Activated effector memory CD4-positive, alpha-beta T cell treated with anti-CD3 and anti-CD28 coated beads, Interleukin-2, amount 50 U/mL, for 16 hours (primary cell): ENCODE data around the gene ACE2.

Experiments
- DNase-seq: peaks from one replicate; pipeline ENCODE4 v3.0.0-alpha.2; 2020

ACE2 gene

DNA sequence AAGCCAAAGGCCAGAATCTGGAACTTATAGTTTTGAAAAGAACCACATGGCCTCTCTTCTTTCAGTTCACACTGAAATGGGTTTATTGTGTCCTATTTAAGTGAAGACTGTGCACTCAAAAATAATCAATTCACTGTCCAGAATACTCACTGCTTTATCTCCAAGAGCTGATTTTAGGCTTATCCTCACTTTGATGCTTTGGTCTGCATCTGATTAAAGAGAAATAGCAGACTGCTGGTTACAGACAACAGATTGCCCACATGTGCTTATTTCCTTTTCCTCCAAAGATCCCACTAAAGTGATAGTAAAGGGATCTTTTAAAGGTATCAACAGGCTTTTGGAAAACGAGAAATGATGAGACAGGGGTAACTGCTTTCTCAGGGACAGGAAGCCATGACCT lies 30.6 kb downstream of the ACE2 start:
- DNase-seq: no peak

DNA sequence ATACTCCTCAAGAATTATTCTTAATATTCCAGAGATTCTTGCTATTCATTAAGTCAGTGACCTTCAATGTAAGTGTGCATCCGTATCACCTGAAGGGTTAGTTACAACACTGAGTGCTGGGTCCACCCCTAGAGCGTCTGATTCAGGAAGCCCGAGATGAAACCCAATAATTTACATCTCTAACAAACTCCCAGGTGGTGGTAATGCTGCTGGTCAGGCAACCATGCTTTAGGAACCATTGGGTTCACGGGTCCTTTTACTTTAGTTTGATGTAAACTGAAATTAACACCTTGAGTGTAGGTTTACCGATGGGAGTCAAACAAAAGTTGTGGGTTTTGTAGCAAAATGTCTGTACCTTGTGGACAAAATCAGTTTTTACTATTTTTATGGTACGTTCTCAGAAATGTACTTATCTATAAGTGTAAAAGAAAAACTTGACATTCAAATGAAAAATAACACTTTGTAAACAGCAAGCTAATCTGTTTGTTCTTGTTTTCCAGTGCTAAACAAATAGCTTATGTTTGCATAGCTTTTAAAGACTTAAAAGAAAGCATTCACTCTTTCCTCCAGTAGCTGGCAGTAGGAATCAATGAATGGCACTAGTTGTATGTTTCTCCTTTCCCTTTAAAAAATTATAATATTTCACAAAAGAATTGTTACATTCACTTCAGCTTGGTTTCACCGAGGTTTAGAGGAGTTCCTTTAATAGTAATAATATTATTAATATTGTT lies 32.7 kb downstream of the ACE2 start:
- no peak for DNase-seq

DNA sequence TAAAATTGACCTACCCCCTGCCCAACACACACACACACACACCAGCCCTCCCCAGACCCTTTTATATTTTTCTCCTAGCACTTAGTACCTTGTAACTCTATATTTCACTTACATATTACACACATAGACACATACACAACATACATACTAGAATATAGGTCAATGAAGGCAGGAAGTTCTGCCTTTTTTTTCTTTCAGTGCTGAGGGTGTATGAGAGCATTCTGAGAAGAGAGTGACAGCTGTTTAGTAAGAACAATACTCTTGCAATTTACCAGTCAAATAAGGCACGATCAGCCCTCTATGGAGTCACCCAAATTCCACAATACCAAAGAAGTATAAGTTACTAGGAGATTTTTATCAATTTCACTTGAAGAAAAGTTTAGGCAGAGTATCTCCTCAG lies 33.5 kb downstream of the ACE2 start:
- DNase-seq: no peak

DNA sequence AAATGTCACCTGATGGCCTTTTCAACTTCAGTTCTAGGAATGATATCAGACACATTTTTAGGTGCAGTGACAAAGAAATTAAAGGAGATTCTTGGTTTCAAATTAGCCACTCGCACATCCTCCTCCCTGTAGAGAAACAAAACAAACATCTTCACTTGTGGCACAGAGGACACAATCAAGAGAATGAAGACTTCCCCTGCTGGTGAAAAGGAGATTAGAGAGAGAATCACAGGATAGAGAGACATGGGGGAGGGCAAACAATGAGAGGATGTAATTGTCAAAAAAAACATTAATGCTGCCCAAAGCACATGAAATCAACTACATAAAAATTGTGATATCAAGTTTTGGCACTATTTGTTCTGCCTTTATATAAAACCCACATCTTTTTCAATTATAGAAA lies 34.5 kb downstream of the ACE2 start:
- no peak for DNase-seq

DNA sequence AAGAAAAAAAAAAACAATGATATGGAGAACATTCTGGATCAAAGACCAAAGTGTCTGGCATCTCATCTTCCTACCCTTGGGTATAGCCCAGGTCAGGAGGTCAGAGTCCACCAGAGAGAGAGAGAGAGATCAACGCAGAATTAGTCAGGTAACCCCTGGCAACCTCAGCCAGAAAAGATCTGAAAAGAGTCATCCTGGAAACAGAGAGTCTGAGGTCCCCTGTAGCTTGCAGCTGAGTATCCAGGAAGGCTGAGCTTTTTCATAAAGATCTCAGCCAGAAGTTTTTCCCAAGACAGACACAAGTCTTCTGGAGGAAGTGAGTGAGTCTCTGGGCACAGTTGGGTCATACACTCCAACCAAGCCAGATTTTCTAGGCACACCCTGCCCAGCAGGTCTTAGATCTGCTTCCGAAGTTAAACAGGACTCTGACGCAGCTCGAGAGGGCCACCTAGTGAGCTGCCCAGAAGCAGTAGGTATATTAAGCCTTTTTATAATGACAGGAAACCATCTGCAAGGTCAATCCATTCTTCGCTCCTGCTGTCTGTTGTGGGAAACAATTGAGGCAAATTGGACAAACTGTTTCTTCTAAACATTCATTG lies 35.7 kb downstream of the ACE2 start:
- peak; percentile 57 for DNase-seq

DNA sequence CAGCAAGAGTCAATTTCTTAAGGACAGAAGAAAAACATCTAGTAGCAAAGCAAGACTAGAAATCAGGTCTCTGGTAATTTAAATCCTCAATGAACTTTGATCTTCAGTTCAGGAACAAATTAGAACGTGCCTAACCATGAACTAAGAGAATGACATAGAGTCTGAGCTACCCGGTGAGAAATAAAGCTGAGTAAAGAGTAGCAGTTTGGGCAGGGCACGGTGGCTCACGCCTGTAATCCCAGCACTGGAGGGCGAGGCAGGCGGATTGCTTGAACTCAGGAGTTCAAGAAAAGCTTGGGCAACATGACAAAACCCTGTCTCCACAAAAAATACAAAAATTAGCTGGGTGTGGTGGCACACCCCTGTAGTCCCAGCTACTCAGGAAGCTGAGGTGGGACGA lies 37.7 kb downstream of the ACE2 start:
- no peak for DNase-seq

DNA sequence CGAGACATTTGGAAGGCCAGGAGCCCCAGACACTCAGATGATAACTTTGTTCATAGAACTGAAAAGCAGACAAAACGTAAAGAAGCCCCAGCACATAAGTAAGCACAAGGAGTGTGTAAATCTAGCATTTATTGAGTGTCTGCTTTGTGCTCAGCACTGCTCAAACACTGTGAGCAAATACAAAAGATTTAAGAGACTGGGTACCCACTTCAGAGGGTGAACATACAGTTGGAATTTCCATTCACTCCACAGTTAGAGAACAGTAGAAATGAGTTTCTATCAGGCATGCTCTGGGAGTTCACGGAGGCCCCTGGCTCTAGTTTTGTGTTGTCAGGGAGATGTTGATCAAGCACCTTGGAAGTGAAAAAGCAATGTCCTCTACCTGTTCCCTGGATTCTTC lies 39.8 kb downstream of the ACE2 start:
- DNase-seq: no peak

DNA sequence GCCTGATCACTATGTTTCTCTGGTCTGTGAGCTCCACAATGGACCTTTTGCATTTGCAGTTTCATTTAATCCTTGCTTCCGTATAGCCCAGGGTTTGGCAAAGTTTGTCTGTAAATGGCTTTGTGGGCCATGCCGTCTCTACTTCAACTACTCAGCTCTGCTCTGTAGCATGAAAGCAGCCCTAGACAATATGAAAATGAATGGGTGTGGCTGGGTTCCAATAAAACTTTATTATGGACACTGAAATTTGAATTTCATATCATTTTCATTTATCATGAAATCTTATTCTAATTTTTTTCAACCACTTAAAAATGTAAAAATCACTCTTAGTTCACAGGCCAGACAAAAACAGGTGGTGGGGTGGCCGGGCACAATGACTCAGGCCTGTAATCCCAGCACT lies 41.5 kb downstream of the ACE2 start:
- DNase-seq: no peak

DNA sequence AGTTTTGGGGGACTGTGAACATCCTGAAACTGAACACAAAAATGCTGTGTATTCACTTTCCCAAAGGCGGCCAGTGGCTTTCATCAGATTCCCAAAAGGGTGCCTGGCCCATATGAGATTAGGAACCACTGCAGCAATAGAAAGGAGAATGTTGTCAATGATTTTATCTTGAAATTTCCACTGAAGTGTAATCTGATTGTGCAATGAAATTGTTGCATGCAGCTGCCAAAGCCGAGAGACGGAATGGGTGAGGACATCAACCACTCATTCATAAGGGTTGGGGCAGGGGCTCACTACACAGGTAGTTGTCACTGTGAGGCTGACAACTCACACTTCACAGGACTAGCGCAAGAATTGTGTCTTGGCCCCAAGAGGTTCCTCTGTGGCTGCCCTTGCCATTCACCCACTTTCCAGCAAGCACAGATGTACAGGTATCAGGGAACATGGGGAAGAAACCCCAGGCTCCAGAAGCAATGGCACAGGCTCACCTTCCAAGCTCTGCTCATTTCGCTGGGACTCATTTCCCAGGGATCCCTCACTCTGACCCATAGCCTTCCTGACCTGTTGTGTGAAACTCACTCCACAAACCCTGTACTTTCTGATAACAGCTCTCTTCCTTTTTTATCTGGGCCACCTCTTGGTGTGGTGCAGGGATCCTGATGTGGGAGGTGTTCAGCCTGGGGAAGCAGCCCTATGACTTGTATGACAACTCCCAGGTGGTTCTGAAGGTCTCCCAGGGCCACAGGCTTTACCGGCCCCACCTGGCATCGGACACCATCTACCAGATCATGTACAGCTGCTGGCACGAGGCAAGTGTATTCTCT lies 51.4 kb downstream of the ACE2 start:
- DNase-seq: no peak

DNA sequence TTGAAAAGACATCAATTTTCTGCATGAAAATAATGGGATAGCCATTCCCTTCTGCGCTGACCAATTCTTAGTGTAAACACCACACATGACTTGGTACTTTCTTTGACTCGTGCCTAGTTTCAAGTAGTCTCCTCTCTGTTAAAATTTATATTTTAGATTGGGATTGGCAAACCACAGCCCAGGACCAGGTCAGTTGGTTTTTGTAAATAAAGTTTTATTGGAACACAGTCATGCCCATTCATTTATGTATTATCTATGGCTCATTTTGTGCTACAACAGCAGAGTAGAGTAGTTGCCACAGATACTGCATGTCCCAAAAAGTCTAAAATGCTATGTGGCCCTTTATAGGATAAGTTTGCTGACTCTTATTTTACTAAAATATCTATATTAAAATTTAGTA lies 53.4 kb downstream of the ACE2 start:
- no peak for DNase-seq

DNA sequence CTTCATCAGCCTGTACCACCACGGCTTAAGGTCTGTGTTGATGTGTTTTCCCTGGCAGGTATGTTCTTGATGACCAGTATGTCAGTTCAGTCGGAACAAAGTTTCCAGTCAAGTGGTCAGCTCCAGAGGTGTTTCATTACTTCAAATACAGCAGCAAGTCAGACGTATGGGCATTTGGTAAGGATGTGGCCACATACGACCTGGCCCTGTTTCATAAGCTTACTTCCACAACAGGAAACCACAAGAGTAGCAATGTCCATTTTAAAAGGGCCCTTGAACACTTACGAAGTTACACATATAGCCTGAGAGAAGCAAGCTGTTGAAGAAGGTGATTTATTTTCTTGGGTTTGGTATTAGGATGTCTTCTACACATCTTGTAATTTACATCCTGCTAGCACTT lies 54.0 kb downstream of the ACE2 start:
- no peak for DNase-seq

DNA sequence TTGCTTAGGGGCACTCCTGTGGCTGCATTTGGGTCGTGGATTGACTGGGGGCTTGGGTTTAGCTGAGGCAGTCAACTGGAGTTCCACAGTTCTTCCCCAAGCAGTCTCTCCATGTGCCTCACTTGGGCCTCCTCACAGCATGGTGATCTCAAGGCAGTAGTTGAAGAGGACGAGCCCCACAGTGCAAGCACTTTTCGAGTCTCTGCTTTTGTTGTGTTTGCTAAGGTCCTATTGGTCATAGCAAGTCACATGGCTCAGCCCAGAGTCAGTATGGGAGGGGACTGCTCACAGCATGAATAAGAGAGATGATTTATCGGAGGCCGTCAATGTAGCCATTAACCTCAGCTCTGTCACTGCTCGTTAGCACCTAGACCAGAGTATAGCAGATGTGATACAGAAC lies 70.4 kb downstream of the ACE2 start:
- DNase-seq: no peak

DNA sequence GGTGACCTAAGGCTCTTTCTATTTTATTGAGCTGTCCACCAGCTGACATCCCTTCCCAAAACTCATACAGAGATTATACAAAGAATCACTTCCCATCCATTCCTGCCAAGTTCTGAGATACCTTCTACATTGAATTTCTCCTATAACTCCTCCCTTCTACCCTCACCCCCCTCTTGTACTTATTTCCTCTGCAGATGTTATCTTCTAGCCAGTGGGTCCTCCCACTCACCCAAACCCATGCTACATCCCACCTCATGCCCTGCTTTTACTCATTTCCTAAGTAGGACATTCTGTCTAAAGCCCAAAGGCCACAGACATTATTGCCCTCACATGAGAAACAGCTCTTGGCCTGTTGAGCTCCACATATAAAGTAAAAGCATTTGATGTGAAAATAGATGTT lies 71.6 kb downstream of the ACE2 start:
- DNase-seq: no peak

DNA sequence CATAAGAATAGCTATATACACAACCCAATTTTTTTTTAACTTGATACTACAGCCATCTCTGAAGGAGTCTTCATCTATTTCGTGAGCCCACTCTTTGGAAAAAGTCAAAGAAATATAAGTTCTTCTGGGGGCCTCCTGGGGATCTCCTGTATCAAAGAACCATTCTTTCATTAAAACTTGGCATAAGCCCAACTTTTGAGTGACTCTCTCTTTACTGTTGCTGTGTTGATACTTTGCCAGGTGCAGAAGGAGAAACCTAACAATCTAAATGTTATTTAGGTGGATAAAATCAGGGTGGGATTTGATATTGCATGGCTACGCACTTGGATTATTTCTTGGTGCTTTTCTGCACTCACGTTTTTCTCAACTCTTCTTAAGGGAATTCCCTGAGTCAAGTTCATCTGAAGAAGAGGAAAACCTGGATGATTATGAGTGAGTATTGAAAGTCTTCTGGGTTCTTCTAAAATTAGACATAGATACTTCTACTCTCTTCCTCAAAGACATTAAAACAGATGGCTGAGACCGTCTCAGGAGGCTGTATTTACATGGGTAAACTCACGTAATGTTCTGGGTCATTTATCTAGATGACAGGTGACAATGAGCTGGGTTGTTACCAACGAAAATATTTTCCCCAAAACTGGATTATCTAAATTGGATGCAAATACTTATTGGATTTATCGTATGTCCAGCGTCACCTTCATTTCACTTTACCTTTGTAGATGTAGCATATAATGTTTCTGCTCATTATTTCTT lies 74.9 kb downstream of the ACE2 start:
- DNase-seq: no peak

DNA sequence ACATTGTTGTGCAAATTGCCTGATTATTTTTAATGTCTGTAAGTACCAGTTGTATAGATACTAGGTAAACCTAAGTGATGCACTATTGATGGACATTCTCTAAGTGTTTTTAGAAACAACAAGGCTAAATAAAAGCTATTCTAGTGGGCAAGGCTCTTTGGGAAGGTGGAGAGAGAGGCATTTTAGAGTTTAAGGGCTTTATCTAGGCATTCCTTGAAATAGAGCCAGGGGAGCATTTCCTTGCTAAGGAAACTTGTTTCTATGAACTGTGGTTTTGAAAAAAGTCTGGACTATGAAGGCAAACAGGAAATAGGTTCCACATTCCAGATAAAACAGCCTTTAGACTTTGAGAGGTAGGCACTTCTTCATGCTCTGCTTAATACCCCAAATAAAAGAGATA lies 76.3 kb downstream of the ACE2 start:
- no peak for DNase-seq

DNA sequence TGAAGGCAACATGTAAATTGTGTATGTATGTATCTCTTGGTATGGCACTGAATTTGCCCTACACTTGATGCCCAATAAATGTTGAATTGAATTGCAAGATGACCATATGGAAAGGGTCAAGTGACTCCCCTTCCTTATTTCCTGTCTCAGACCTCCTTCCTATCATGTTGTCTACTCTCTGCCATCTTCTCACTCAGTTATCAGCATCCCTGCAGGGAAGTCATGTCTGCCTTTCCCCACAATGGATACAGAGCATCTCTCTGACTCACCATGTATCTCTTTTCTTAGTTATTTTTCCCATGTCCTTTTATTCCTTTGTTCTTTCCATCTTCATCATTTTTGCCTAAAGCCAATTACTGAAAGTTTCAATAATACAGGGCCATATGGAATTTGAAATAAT lies 77.7 kb downstream of the ACE2 start:
- no peak for DNase-seq

DNA sequence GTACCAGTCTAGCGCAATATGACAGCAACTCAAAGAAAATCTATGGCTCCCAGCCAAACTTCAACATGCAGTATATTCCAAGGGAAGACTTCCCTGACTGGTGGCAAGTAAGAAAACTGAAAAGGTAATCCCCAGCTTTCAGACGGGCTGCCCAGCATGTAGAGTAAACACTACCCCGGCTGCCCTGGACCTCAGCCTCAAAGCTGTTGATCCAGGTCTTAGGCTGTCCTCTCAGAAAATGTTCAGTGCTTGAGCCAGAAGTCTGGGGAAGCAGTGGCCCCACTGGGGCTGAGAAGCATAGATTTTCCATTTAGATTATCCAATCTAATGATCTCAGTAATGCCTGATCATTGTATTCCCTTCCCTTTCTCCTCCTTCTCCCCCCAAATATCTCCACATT lies 78.3 kb downstream of the ACE2 start:
- DNase-seq: no peak

DNA sequence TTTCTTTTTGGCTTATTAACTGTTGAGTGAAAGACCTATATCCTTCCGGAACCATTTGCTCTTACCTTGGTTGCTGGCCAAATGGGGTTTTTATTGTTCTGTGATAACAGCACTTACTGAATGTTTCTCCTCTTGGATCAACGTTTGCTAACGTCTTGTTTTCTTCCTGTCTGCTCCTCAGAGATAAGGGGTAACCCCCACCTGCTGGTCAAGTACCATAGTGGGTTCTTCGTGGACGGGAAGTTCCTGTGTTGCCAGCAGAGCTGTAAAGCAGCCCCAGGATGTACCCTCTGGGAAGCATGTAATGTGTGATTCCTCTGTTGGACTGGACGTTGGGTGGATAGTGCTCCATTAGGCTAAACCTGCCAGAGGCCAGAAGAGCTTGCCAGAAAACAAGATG lies 84.8 kb downstream of the ACE2 start:
- DNase-seq: no peak

DNA sequence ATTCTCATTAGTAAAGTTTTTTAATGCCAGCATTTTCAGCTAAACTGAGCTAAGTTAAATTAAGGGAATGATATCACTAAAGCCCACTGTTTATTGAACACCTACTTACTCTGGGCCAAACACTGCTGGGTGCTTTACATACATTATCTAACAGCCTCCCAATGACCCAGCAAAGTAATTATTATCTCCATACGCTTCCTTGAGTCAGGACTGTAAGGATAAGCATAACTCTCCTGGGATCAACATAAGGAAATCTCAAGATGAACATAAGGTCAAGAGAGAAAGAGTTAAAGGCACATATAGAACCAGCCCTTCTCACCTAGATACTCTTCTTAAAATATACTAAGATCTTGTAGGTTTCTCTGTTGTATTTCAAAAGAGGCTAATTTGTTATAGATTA lies 86.5 kb downstream of the ACE2 start:
- DNase-seq: no peak

DNA sequence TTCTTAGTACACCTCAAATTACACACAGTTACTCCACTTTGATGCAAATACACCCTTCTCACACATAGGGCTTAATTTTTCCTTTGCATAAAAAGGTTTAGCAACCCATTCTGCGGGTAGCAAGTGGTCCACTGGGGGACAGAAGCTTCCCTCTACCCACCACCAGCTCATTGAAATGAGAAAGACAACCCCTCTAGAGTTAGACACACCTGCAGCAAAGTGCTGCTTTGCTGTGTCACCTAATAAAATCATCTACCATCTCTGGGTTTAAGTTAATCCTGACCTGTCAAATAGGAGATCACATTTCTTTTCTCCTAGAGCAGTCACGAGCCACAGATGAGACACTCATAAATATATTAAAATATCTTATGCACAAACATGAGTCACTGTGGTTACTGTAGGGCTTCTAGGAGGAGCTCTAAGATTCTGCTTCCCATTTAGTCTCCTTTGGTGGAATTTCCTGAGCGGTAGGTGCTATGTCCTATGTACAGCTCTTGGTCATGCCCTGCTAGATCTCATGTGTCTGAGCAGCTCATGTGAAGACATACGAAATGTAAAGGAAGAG lies 88.3 kb downstream of the ACE2 start:
- no peak for DNase-seq

DNA sequence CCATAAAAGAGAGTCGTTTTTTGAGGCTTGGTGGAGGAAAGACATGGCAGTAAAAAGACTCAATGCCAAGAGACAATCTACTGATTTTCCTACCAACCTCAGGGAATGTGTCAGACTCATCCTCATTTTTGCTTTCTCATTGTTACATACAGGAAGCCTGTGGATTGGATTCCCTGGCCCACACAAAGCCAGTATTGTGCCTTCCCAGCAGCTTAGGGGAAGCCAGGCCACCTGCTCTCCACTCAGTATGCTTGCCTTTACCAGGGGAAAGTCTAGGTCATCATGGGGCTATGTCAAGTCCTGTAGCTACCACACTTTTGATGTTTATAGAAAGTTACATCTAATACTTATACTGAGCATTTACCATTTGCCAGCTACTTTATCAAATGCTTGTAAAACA lies 89.2 kb downstream of the ACE2 start:
- no peak for DNase-seq
